Measurements from ENCODE around the gene KRT78. TPM values are rescaled to one million over a fixed set of nuclear protein-coding genes. Genes with fewer than 3 reads are reported as not detected.
"Not testable (repeated sequence)": the region's sequence is repeated elsewhere in the genome, so short reads cannot be mapped to it uniquely, and the experiment has no call there.

KRT78 gene
- total and polyA plus RNA-seq, 3 experiments from 2014 or later: not detected

DNA sequence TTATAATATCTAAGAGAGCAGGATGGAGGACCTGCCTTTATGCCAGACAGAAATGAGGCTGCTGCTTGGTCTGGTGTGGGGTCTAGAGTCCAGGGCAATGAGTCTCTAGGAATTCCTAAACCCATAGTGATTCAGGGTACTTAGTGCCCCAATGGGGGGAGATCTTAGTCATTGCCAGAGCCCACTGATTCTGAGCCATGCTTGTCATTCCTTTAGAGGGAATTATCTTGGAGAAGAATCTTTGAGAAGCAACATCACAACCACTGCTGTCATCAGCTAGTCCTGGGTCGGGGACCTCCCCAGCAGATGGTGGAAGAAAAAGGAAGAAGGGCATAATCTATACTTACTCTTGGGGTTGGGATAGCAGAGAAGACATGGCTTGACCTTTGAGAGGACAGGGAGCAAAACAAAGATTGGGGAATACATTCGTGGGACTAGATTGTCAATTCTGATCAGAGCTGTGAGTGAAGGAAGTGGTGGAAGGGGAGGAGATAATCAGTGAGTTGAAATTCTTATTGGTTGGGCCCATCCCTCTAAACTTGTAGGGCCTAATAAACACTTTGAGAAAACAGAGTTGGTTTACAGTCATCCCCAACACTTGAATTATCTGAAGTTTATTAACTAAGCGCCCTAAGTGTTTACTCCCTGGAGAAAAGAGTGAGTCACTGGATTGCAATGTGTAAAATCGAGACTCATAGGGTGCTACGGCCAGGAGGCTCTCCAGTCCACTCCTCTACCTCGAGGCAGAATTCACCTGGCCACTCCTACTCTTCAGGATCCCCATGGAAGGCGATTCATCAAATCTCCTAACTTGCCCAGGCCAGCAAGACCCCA, 49.9 kb downstream of the KRT78 start:
- no peaks in the 10 kb centered on the region for H3K9me3 Mint-ChIP-seq
- H3K27ac Mint-ChIP-seq: no peak overlapping the region
- Histone ChIP-seq H3K27me3 (ENCODE audit: insufficient read depth, low read length, poor library complexity, severe bottlenecking) (no peaks in the 10 kb centered on the region), H3K4me3 (ENCODE audit: low read length) (no peak overlapping the region), H3K4me1 (ENCODE audit: insufficient read depth, low read length) (no peaks in the 10 kb centered on the region), H3K36me3 (ENCODE audit: insufficient read depth, low read length) (no peaks in the 10 kb centered on the region), H3K9me3 (ENCODE audit: low read length) (no peaks in the 10 kb centered on the region), H3K27ac (ENCODE audit: low read depth, low read length) (no peak overlapping the region)
- H3K4me1 Mint-ChIP-seq: no peaks in the 10 kb centered on the region
- H3K4me3 Mint-ChIP-seq: no peak overlapping the region
- ChIA-PET CTCF (no interaction called here), POLR2A (no interaction called here)
- H3K27me3 Mint-ChIP-seq: peaks cover 5 to 7% of the 10 kb centered on the region in 2 donors
- no peak for DNase-seq
- H3K36me3 Mint-ChIP-seq: no peaks in the 10 kb centered on the region

DNA sequence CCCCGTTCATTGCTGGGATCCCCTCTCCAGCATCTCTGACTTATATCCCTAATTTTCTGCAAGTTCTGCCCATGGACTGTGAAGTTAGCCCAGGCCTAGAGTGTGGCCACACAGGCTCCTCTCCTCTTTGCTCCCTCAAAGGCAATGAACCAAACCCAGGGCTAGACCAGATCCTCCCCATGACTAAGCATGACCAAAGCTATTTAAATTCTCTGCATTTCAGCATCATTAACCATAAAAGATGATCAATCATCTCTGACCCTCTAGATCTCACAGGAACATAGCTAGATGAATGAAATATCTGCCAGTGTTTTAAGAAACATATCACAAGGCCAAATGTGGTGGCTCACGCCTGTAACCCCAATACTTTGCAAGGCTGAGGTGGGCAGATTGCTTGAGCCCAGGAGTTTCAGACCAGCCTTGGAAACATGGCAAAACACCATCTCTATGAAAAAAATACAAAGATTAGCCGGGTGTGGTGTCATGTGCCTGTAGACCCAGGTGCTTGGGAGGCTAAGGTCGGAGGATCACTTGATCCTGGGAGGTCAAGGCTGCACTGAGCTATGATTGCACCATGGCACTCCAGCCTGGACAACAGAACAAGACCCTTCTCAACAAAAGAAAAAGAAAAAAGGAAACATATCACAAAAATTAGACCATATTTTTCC, 50.7 kb downstream of the KRT78 start:
- Histone ChIP-seq H3K9me3 (ENCODE audit: low read length) (no peaks in the 10 kb centered on the region), H3K4me3 (ENCODE audit: low read length) (no peak overlapping the region), H3K4me1 (ENCODE audit: insufficient read depth, low read length) (no peaks in the 10 kb centered on the region), H3K36me3 (ENCODE audit: insufficient read depth, low read length) (no peaks in the 10 kb centered on the region), H3K27ac (ENCODE audit: low read depth, low read length) (no peak overlapping the region), H3K27me3 (ENCODE audit: insufficient read depth, low read length, poor library complexity, severe bottlenecking) (no peaks in the 10 kb centered on the region)
- Mint-ChIP-seq H3K27me3 (peaks cover 5 to 15% of the 10 kb centered on the region in 2 donors), H3K9me3 (peaks cover 0 to 1% (median 0%) of the 10 kb centered on the region in 5 donors), H3K4me1 (no peaks in the 10 kb centered on the region), H3K27ac (no peak overlapping the region), H3K36me3 (no peaks in the 10 kb centered on the region), H3K4me3 (no peak overlapping the region)
- ChIA-PET POLR2A (no interaction called here), CTCF (no interaction called here)
- DNase-seq: no peak

DNA sequence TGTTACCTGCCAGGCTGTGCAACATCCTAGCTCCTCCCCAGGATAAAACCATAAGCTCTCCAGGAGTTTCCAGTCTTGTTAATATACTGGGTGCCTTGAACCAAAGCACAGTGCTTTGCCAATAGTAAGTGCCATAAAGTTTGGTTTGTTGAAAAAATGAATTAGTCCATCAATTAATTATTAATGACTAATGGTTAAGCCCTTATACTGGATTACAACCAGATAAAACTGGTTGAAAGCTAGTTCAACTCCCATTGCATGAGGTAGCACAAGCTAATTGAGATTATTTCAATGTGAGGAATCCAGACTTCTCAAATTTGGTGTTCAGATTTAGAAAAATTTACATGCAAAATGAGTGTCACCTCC, 51.3 kb downstream of the KRT78 start:
- Mint-ChIP-seq H3K27ac (no peak overlapping the region), H3K27me3 (peaks cover 5 to 17% of the 10 kb centered on the region in 2 donors), H3K4me3 (no peak overlapping the region), H3K9me3 (peaks cover 0 to 1% (median 0%) of the 10 kb centered on the region in 5 donors), H3K4me1 (no peaks in the 10 kb centered on the region), H3K36me3 (peaks cover 0 to 2% (median 0%) of the 10 kb centered on the region in 3 donors)
- Histone ChIP-seq H3K36me3 (ENCODE audit: insufficient read depth, low read length) (no peaks in the 10 kb centered on the region), H3K4me1 (ENCODE audit: insufficient read depth, low read length) (no peaks in the 10 kb centered on the region), H3K27me3 (ENCODE audit: insufficient read depth, low read length, poor library complexity, severe bottlenecking) (no peaks in the 10 kb centered on the region), H3K27ac (ENCODE audit: low read depth, low read length) (no peak overlapping the region), H3K9me3 (ENCODE audit: low read length) (no peaks in the 10 kb centered on the region), H3K4me3 (ENCODE audit: low read length) (no peak overlapping the region)
- no peak for DNase-seq
- CTCF ChIA-PET: no interaction called here
- POLR2A ChIA-PET: no interaction called here

DNA sequence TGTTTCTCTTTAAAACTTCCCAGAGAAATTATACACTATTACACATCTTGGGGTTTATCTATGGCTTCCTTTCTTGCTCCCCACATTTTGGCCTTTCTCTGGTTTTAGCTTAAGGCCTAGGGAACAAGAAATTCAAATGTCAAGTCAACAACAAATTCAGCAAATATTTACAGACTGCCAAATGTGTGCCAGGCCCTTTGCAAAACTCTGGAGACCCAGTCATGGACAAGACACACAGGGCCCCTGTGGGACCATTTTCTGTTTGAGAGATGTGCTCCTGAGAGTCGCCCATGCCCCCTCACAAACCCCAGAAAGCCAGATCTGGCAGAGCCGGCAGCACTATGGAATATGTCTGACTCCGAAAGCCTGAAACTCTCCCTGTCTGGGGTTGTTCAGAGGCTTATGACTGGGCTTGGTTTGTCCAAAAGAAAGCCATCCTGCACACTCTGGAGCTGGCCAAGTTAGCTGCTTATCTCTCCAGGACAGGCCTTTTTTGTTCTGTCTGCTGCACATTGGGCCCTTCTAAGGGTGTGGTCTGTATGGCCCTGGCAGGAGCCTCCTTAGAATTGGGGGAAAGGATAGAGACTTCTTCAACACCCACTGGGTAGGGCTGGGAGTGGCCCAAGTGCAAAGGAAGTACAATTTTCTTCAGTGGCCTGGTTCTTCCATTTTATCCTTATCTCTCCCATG, 51.8 kb downstream of the KRT78 start:
- H3K4me3 ChIP-seq (ENCODE audit: low read length): no peak overlapping the region
- H3K4me1 ChIP-seq (ENCODE audit: insufficient read depth, low read length): no peaks in the 10 kb centered on the region
- peaks cover 0 to 1% (median 0%) of the 10 kb centered on the region in 5 donors for H3K9me3 Mint-ChIP-seq
- H3K9me3 ChIP-seq (ENCODE audit: low read length): no peaks in the 10 kb centered on the region
- peaks cover 0 to 3% (median 0%) of the 10 kb centered on the region in 3 donors for H3K36me3 Mint-ChIP-seq
- H3K27ac ChIP-seq (ENCODE audit: low read depth, low read length): no peak overlapping the region
- peaks cover 8 to 17% of the 10 kb centered on the region in 2 donors for H3K27me3 Mint-ChIP-seq
- DNase-seq: no peak
- no peak overlapping the region for H3K4me3 Mint-ChIP-seq
- no peaks in the 10 kb centered on the region for H3K36me3 ChIP-seq (ENCODE audit: insufficient read depth, low read length)
- peak overlapping the region in 1 of 8 donors; percentile 54 for H3K27ac Mint-ChIP-seq
- H3K4me1 Mint-ChIP-seq: no peaks in the 10 kb centered on the region
- ChIA-PET CTCF (no interaction called here), POLR2A (no interaction called here)
- no peaks in the 10 kb centered on the region for H3K27me3 ChIP-seq (ENCODE audit: insufficient read depth, low read length, poor library complexity, severe bottlenecking)

DNA sequence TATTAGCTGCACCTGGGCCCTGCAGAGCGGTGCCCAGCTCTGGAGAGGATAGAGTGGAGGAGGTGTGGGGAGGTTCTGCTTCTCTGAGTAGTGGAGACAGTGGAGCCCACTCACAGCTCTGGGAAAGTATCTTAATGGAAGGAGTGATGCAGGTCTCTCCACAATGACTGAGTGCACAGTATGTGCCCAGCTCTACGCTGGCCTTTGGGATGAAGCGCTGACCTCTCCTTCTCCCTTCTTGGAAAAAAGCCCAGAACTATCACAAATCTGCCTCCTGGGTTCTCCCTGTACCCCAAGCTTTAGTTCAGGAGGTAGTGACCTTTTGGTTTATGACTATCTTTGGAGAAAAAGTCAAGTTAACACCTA, 52.4 kb downstream of the KRT78 start:
- Histone ChIP-seq H3K9me3 (ENCODE audit: low read length) (no peaks in the 10 kb centered on the region), H3K4me3 (ENCODE audit: low read length) (no peak overlapping the region), H3K27ac (ENCODE audit: low read depth, low read length) (no peak overlapping the region), H3K36me3 (ENCODE audit: insufficient read depth, low read length) (no peaks in the 10 kb centered on the region), H3K4me1 (ENCODE audit: insufficient read depth, low read length) (no peaks in the 10 kb centered on the region), H3K27me3 (ENCODE audit: insufficient read depth, low read length, poor library complexity, severe bottlenecking) (no peaks in the 10 kb centered on the region)
- Mint-ChIP-seq H3K27ac (peak overlapping the region in 1 of 8 donors; percentile 54), H3K4me3 (no peak overlapping the region), H3K27me3 (peaks cover 10 to 22% of the 10 kb centered on the region in 2 donors), H3K9me3 (peaks cover 0 to 1% (median 0%) of the 10 kb centered on the region in 5 donors), H3K4me1 (no peaks in the 10 kb centered on the region), H3K36me3 (peaks cover 0 to 3% (median 0%) of the 10 kb centered on the region in 3 donors)
- ChIA-PET POLR2A (no interaction called here), CTCF (no interaction called here)
- no peak for DNase-seq

DNA sequence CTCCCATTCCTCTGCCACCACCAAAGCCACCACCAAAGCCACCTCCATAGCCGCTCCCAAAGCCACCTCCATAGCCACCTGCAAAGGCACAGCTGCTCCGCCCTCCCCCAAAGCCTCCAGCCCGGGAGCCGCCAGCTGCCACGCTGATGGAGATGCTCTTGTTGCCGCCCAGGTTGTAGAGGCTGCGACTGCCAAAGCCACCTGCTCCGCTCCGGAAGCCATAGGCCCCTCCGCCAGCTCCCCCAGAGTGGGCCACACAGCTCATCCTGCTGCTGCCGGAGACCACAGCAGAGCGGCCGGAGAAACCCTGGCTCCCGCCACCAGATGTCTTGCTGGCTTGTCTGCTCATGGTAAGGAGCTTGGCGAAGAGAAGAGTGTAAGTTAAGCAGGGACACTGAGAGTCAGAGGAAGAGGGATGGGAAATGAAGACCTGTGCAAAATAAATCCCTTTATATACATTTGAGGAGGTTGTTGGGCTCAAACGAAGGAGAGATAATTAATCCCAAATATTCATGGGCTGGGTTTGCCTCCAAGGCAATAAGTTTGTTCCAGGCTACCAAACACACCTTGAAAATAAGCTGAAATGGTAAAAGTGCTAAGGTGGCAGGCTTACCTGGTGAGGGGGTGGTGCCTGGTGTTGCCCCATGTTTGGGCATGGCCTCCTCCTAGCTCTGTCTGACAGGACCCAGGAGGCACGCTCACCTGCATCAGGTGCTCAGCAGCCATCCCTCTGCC, 52.9 kb downstream of the KRT78 start, which contains the start of gene KRT3:
Gene KRT3 (minus strand): TSS at position 424 of the 735 bp plus-strand sequence. CDS start 75 bp downstream, at position 349.
- DNase-seq: no peak
- no peaks in the 10 kb centered on the region for H3K9me3 ChIP-seq (ENCODE audit: low read length)
- POLR2A ChIA-PET: no interaction called here
- H3K9me3 Mint-ChIP-seq: peaks cover 0 to 1% (median 0%) of the 10 kb centered on the region in 5 donors
- no peak within 1 kb of the TSS for H3K4me3 ChIP-seq (ENCODE audit: low read length)
- peaks cover 10 to 22% of the 10 kb centered on the region in 2 donors for H3K27me3 Mint-ChIP-seq
- H3K4me3 Mint-ChIP-seq: no peak within 1 kb of the TSS
- CTCF ChIA-PET: no interaction called here
- H3K4me1 ChIP-seq (ENCODE audit: insufficient read depth, low read length): no peaks in the 10 kb centered on the region
- H3K27ac ChIP-seq (ENCODE audit: low read depth, low read length): no peak within 1 kb of the TSS
- H3K36me3 Mint-ChIP-seq: peaks cover 0 to 3% (median 0%) of the 10 kb centered on the region in 3 donors
- H3K36me3 ChIP-seq (ENCODE audit: insufficient read depth, low read length): no peaks in the 10 kb centered on the region
- H3K4me1 Mint-ChIP-seq: no peaks in the 10 kb centered on the region
- peak within 1 kb of the TSS in 1 of 8 donors; percentile 54 for H3K27ac Mint-ChIP-seq
- no peaks in the 10 kb centered on the region for H3K27me3 ChIP-seq (ENCODE audit: insufficient read depth, low read length, poor library complexity, severe bottlenecking)

DNA sequence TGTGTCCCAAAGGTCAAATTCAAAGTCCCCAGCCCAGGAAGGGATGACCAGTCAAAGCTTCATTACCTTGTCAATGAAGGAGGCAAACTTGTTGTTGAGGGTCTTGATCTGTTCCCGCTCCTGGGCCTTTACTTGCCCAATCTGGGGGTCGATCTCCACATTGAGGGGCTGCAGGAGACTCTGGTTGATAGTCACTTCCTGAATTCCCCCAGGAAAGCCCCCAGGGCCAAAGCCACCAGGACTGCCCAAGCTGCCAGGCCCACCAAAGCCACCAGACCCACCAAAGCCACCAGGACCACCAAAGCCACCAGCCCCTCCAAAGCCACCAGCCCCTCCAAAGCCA, 53.5 kb downstream of the KRT78 start:
- H3K9me3 Mint-ChIP-seq: not testable (repeated sequence)

More for the DNA sequence above, 53.5 kb downstream of the KRT78 start:
- H3K4me1 Mint-ChIP-seq; H3K9me3 ChIP-seq (ENCODE audit: low read length); CTCF ChIA-PET; H3K4me3 ChIP-seq (ENCODE audit: low read length); H3K27ac ChIP-seq (ENCODE audit: low read depth, low read length); H3K36me3 ChIP-seq (ENCODE audit: insufficient read depth, low read length); H3K27me3 ChIP-seq (ENCODE audit: insufficient read depth, low read length, poor library complexity, severe bottlenecking); DNase-seq; POLR2A ChIA-PET; H3K36me3 Mint-ChIP-seq; H3K4me3 Mint-ChIP-seq; H3K4me1 ChIP-seq (ENCODE audit: insufficient read depth, low read length); H3K27ac Mint-ChIP-seq: not testable (repeated sequence)
- H3K27me3 Mint-ChIP-seq: peaks cover 10 to 26% of the 10 kb centered on the region in 2 donors

All from CD8-positive, alpha-beta memory T cell (primary cell).